Measurements from ENCODE around the gene HEPACAM2.

- TF ChIP-seq, protein P1, sequence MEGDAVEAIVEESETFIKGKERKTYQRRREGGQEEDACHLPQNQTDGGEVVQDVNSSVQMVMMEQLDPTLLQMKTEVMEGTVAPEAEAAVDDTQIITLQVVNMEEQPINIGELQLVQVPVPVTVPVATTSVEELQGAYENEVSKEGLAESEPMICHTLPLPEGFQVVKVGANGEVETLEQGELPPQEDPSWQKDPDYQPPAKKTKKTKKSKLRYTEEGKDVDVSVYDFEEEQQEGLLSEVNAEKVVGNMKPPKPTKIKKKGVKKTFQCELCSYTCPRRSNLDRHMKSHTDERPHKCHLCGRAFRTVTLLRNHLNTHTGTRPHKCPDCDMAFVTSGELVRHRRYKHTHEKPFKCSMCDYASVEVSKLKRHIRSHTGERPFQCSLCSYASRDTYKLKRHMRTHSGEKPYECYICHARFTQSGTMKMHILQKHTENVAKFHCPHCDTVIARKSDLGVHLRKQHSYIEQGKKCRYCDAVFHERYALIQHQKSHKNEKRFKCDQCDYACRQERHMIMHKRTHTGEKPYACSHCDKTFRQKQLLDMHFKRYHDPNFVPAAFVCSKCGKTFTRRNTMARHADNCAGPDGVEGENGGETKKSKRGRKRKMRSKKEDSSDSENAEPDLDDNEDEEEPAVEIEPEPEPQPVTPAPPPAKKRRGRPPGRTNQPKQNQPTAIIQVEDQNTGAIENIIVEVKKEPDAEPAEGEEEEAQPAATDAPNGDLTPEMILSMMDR (IDR thresholded peaks at IDR 0.05): no peak
- no peak for TF ChIP-seq EP300 (IDR thresholded peaks at IDR 0.05)
- no peak for TF ChIP-seq POLR2A (IDR thresholded peaks at IDR 0.05; ENCODE audit: low read depth)
- TF ChIP-seq POLR2AphosphoS5 (IDR thresholded peaks at IDR 0.05): no peak
Measured at GRCh38 chr7:93232673-93233018, 6.4 kb upstream of the HEPACAM2 start.
